ENCODE measurements around the gene SATL1. TPM values are rescaled to one million over a fixed set of nuclear protein-coding genes. Genes with fewer than 3 reads are reported as not detected.

The SATL1 gene
- total RNA-seq, 1 experiment from 2014 or later: not detected

DNA sequence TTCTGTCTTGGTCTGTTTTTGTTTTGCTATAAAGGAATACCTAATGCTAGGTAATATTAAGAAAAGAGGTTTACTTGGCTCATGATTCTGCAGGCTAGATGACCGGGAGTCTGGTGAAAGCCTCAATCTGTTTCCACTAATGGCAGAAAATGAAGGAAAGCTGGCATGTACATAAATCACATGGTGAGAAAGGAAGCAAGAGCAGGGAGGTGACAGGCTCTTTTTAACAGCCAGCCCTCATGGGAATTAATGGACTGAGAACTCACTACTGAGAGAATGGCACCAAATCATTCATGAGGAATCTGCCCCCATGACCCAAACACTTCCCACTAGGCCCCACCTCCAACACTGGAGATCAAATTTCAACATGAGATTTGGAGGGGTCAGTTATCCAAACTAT, 27.6 kb downstream of the SATL1 start:
- no peaks in the 10 kb centered on the region for H3K79me2 ChIP-seq (ENCODE audit: insufficient read depth, low read length)
- no peak overlapping the region for H3K4me3 ChIP-seq (replicated peaks in 1 of 2; ENCODE audit: low read depth in 1 of 2, low read length in 2 of 2)
- no peaks in the 10 kb centered on the region for H3K9me2 ChIP-seq (ENCODE audit: insufficient read depth)
- CTCF ChIA-PET: no interaction called here
- intact Hi-C loops (cut with micrococcal nuclease): no loop called here
- no peaks in the 10 kb centered on the region for H4K20me1 ChIP-seq (ENCODE audit: insufficient read depth)
- no peaks in the 10 kb centered on the region for H3K36me3 ChIP-seq (ENCODE audit: control insufficient read depth in 1 of 2, insufficient read depth in 2 of 2, low read length in 2 of 2)
- ATAC-seq: no peak
- no peak for TF ChIP-seq JUND (IDR thresholded peaks at IDR 0.05)
- TF ChIP-seq EZH2 (IDR thresholded peaks at IDR 0.05): no peak
- no peak for TF ChIP-seq RAD21 (IDR thresholded peaks at IDR 0.05; ENCODE audit: low read depth)
- TF ChIP-seq CEBPB (IDR thresholded peaks at IDR 0.05; ENCODE audit: low read depth): no peak
- TF ChIP-seq YY1 (IDR thresholded peaks at IDR 0.05; ENCODE audit: extremely low read depth, insufficient replicate concordance, low read depth, low read length): no peak
- no peak for TF ChIP-seq FOSL1 (IDR thresholded peaks at IDR 0.05; ENCODE audit: low read depth)
- TF ChIP-seq POLR2A (IDR thresholded peaks at IDR 0.05; ENCODE audit: borderline replicate concordance, extremely low read depth, insufficient read depth, insufficient read length): no peak
- no peak for TF ChIP-seq POLR2AphosphoS5 (IDR thresholded peaks at IDR 0.05; ENCODE audit: low read depth, low read length)
- TF ChIP-seq, protein P1, sequence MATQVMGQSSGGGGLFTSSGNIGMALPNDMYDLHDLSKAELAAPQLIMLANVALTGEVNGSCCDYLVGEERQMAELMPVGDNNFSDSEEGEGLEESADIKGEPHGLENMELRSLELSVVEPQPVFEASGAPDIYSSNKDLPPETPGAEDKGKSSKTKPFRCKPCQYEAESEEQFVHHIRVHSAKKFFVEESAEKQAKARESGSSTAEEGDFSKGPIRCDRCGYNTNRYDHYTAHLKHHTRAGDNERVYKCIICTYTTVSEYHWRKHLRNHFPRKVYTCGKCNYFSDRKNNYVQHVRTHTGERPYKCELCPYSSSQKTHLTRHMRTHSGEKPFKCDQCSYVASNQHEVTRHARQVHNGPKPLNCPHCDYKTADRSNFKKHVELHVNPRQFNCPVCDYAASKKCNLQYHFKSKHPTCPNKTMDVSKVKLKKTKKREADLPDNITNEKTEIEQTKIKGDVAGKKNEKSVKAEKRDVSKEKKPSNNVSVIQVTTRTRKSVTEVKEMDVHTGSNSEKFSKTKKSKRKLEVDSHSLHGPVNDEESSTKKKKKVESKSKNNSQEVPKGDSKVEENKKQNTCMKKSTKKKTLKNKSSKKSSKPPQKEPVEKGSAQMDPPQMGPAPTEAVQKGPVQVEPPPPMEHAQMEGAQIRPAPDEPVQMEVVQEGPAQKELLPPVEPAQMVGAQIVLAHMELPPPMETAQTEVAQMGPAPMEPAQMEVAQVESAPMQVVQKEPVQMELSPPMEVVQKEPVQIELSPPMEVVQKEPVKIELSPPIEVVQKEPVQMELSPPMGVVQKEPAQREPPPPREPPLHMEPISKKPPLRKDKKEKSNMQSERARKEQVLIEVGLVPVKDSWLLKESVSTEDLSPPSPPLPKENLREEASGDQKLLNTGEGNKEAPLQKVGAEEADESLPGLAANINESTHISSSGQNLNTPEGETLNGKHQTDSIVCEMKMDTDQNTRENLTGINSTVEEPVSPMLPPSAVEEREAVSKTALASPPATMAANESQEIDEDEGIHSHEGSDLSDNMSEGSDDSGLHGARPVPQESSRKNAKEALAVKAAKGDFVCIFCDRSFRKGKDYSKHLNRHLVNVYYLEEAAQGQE (IDR thresholded peaks at IDR 0.05; ENCODE audit: low read depth): no peak
- no peak for TF ChIP-seq CBX3 (IDR thresholded peaks at IDR 0.05; ENCODE audit: low read depth)
- TF ChIP-seq SP1 (IDR thresholded peaks at IDR 0.05; ENCODE audit: low read depth): no peak
- no peak for TF ChIP-seq EGR1 (IDR thresholded peaks at IDR 0.05; ENCODE audit: low read depth)
- TF ChIP-seq, protein P2, sequence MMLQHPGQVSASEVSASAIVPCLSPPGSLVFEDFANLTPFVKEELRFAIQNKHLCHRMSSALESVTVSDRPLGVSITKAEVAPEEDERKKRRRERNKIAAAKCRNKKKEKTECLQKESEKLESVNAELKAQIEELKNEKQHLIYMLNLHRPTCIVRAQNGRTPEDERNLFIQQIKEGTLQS (IDR thresholded peaks at IDR 0.05): no peak
- no peak for TF ChIP-seq CTCF (IDR thresholded peaks at IDR 0.05 in 2 of 3, conservative IDR thresholded peaks at IDR 0.05 in 1 of 3; ENCODE audit: borderline replicate concordance in 1 of 3, insufficient read depth in 1 of 3, low read depth in 2 of 3, low read length in 2 of 3)
- no peak for TF ChIP-seq MAX (IDR thresholded peaks at IDR 0.05)
- TF ChIP-seq ZBTB33 (IDR thresholded peaks at IDR 0.05; ENCODE audit: extremely low read depth, insufficient replicate concordance, low read length): no peak
- H3K27ac ChIP-seq (ENCODE audit: low read depth, low read length): no peak overlapping the region
- POLR2A ChIA-PET: no interaction called here
- no peak overlapping the region for H3K9ac ChIP-seq (ENCODE audit: low read length)
- RAD21 ChIA-PET (ENCODE audit: low non-redundant PET in 1 of 2, low total read pairs in 2 of 2, uncharacterized antibody in 2 of 2, unreplicated experiment in 2 of 2): no interaction called here
- no peaks in the 10 kb centered on the region for H3K4me1 ChIP-seq (ENCODE audit: control insufficient read depth in 1 of 2, insufficient read depth in 2 of 2, low read length in 2 of 2)
- H3K4me2 ChIP-seq (ENCODE audit: low read length): no peak overlapping the region
- H2AFZ ChIP-seq (ENCODE audit: low read depth, low read length, poor library complexity, severe bottlenecking): no peak overlapping the region
- no peak for DNase-seq (ENCODE audit: low read depth, low spot score)
- H3K27me3 ChIP-seq (ENCODE audit: insufficient read depth, low read length): no peaks in the 10 kb centered on the region
- no TSS peak for BruUV-seq (replicated peaks)
- H3K9me3 ChIP-seq (ENCODE audit: control insufficient read depth in 1 of 2, insufficient read depth in 1 of 2, low read depth in 1 of 2, low read length in 2 of 2): no peaks in the 10 kb centered on the region

All from HCT116 (cell line).